HTR-8/SVneo (cell line): ENCODE measurements around the gene ZNF143.
"Not testable (repeated sequence)": the region's sequence is repeated elsewhere in the genome, so short reads cannot be mapped to it uniquely, and the experiment has no call there.

Experiments used
- DNase-seq: peaks from one replicate; pipeline ENCODE4 v3.0.0; 2011; ENCODE audit warnings: low spot score, mixed read lengths; ENCODE audit not compliant: insufficient read length
- FAIRE-seq: peaks from 2 replicates; lab custom pipeline; 2011; peaks lifted over from hg19 to GRCh38; lab: Jason Lieb, UNC

ZNF143 gene

GRCh38 chr11:9533736-9534473, 73.1 kb downstream of the ZNF143 start:
- FAIRE-seq (no peak), DNase-seq (no peak)

- FAIRE-seq (no peak), DNase-seq (peak; percentile 55)
These were observed 74.5 kb downstream of the ZNF143 start for GRCh38 chr11:9535189-9535781.

- DNase-seq, result no peak
- FAIRE-seq, result no peak
These were observed 77.7 kb downstream of the ZNF143 start for GRCh38 chr11:9538548-9538947.

GRCh38 chr11:9549216-9549615, 88.4 kb downstream of the ZNF143 start:
- not testable (repeated sequence) for DNase-seq, FAIRE-seq

- no peak for FAIRE-seq
- DNase-seq, result no peak
These were observed 89.4 kb downstream of the ZNF143 start for GRCh38 chr11:9550191-9550628.

GRCh38 chr11:9561279-9561982, 100.6 kb downstream of the ZNF143 start:
- DNase-seq (no peak), FAIRE-seq (no peak)

GRCh38 chr11:9562716-9563115, 101.9 kb downstream of the ZNF143 start:
- DNase-seq, result no peak
- FAIRE-seq, result no peak

GRCh38 chr11:9563196-9563730, 102.5 kb downstream of the ZNF143 start:
- FAIRE-seq, result no peak
- DNase-seq, result no peak

- DNase-seq (peak; percentile 94), FAIRE-seq (peak; percentile 76)
These were observed 105.2 kb downstream of the ZNF143 start for GRCh38 chr11:9565822-9566560.

- no peak for FAIRE-seq
- no peak for DNase-seq
These were observed 105.8 kb downstream of the ZNF143 start for GRCh38 chr11:9566561-9567063.

- no peak for FAIRE-seq
These were observed 106.6 kb downstream of the ZNF143 start for GRCh38 chr11:9567401-9567800.

GRCh38 chr11:9568161-9568853, 107.5 kb downstream of the ZNF143 start:
- FAIRE-seq, result no peak

More at GRCh38 chr11:9567401-9567800, 106.6 kb downstream of the ZNF143 start:
- no peak for DNase-seq

GRCh38 chr11:9568854-9569587, 108.2 kb downstream of the ZNF143 start:
- no peak for FAIRE-seq
- no peak for DNase-seq

More at GRCh38 chr11:9568161-9568853, 107.5 kb downstream of the ZNF143 start:
- no peak for DNase-seq

- DNase-seq (no peak), FAIRE-seq (no peak)
These were observed 108.9 kb downstream of the ZNF143 start for GRCh38 chr11:9569588-9570164.

- no peak for FAIRE-seq
These were observed 109.7 kb downstream of the ZNF143 start for GRCh38 chr11:9570313-9571025.

GRCh38 chr11:9571071-9571762, 110.4 kb downstream of the ZNF143 start:
- no peak for FAIRE-seq
- DNase-seq, result no peak

More at GRCh38 chr11:9570313-9571025, 109.7 kb downstream of the ZNF143 start:
- no peak for DNase-seq

GRCh38 chr11:9571763-9572115, 110.9 kb downstream of the ZNF143 start:
- no peak for DNase-seq

More at GRCh38 chr11:9571763-9572115, 110.9 kb downstream of the ZNF143 start:
- FAIRE-seq, result no peak
